Measurements from ENCODE around the gene PHACTR1. TPM values are rescaled to one million over a fixed set of nuclear protein-coding genes. Genes with fewer than 3 reads are reported as not detected.
"Not testable (repeated sequence)": the region's sequence is repeated elsewhere in the genome, so short reads cannot be mapped to it uniquely, and the experiment has no call there.

PHACTR1 gene
- total RNA-seq, 1 donor from 2014 or later, result 0.26 TPM

- H3K36me3 Mint-ChIP-seq (ENCODE audit: low read depth), result peaks cover 57% of the 10 kb centered on the region
- intact Hi-C loops (cut with micrococcal nuclease), result no loop called here
- H3K4me3 Mint-ChIP-seq, result no peak overlapping the region
- no peaks in the 10 kb centered on the region for H3K9me3 Mint-ChIP-seq
- no peaks in the 10 kb centered on the region for H3K27me3 Mint-ChIP-seq
- H3K4me1 Mint-ChIP-seq, result peaks cover 27% of the 10 kb centered on the region
- DNase-seq, result no peak
- no peak overlapping the region for H3K27ac Mint-ChIP-seq
Measured at GRCh38 chr6:13305288-13305687, 588.7 kb downstream of the PHACTR1 start.

- H3K9me3 Mint-ChIP-seq, result no peaks in the 10 kb centered on the region
- H3K27ac Mint-ChIP-seq, result no peak overlapping the region
- no peak for DNase-seq
- H3K4me1 Mint-ChIP-seq, result peaks cover 27% of the 10 kb centered on the region
- H3K27me3 Mint-ChIP-seq, result no peaks in the 10 kb centered on the region
- no peak overlapping the region for H3K4me3 Mint-ChIP-seq
- intact Hi-C loops (cut with micrococcal nuclease), result no loop called here
- peaks cover 54% of the 10 kb centered on the region for H3K36me3 Mint-ChIP-seq (ENCODE audit: low read depth)
Measured at GRCh38 chr6:13305791-13306190, 589.2 kb downstream of the PHACTR1 start.

- Mint-ChIP-seq H3K4me3 (no peak overlapping the region), H3K27me3 (no peaks in the 10 kb centered on the region), H3K4me1 (peaks cover 22% of the 10 kb centered on the region), H3K27ac (no peak overlapping the region), H3K36me3 (ENCODE audit: low read depth) (peaks cover 54% of the 10 kb centered on the region), H3K9me3 (no peaks in the 10 kb centered on the region)
- intact Hi-C loops (cut with micrococcal nuclease), result no loop called here
- no peak for DNase-seq
Measured at GRCh38 chr6:13307508-13307995, 591.0 kb downstream of the PHACTR1 start.

GRCh38 chr6:13308332-13308731 is 591.8 kb downstream of the PHACTR1 start:
- intact Hi-C loops (cut with micrococcal nuclease), result no loop called here
- H3K4me1 Mint-ChIP-seq, result peaks cover 15% of the 10 kb centered on the region
- H3K4me3 Mint-ChIP-seq, result no peak overlapping the region
- H3K9me3 Mint-ChIP-seq, result no peaks in the 10 kb centered on the region
- H3K27me3 Mint-ChIP-seq, result no peaks in the 10 kb centered on the region
- no peak overlapping the region for H3K27ac Mint-ChIP-seq
- peaks cover 51% of the 10 kb centered on the region for H3K36me3 Mint-ChIP-seq (ENCODE audit: low read depth)
- no peak for DNase-seq

GRCh38 chr6:13311155-13311554 is 594.6 kb downstream of the PHACTR1 start:
- Mint-ChIP-seq H3K27ac (no peak overlapping the region), H3K4me3 (no peak overlapping the region), H3K4me1 (peaks cover 4% of the 10 kb centered on the region), H3K36me3 (ENCODE audit: low read depth) (peaks cover 57% of the 10 kb centered on the region), H3K9me3 (no peaks in the 10 kb centered on the region), H3K27me3 (no peaks in the 10 kb centered on the region)
- no peak for DNase-seq
- intact Hi-C loops (cut with micrococcal nuclease), result no loop called here

- Mint-ChIP-seq H3K27me3 (no peaks in the 10 kb centered on the region), H3K4me3 (no peak overlapping the region), H3K9me3 (no peaks in the 10 kb centered on the region), H3K4me1 (no peaks in the 10 kb centered on the region), H3K36me3 (ENCODE audit: low read depth) (peaks cover 54% of the 10 kb centered on the region), H3K27ac (no peak overlapping the region)
- intact Hi-C loops (cut with micrococcal nuclease), result no loop called here
- no peak for DNase-seq
Measured at GRCh38 chr6:13314806-13315205, 598.2 kb downstream of the PHACTR1 start.

GRCh38 chr6:13315896-13316295 is 599.3 kb downstream of the PHACTR1 start:
- Mint-ChIP-seq H3K4me3 (no peak overlapping the region), H3K4me1 (no peaks in the 10 kb centered on the region), H3K27ac (no peak overlapping the region), H3K9me3 (no peaks in the 10 kb centered on the region), H3K36me3 (ENCODE audit: low read depth) (peaks cover 60% of the 10 kb centered on the region), H3K27me3 (no peaks in the 10 kb centered on the region)
- intact Hi-C loops (cut with micrococcal nuclease), result no loop called here
- DNase-seq, result no peak

- intact Hi-C loops (cut with micrococcal nuclease), result no loop called here
- Mint-ChIP-seq H3K27me3 (no peaks in the 10 kb centered on the region), H3K4me1 (no peaks in the 10 kb centered on the region), H3K4me3 (no peak overlapping the region), H3K27ac (no peak overlapping the region), H3K36me3 (ENCODE audit: low read depth) (peaks cover 53% of the 10 kb centered on the region), H3K9me3 (no peaks in the 10 kb centered on the region)
- DNase-seq, result no peak
Measured at GRCh38 chr6:13318821-13319220, 602.3 kb downstream of the PHACTR1 start.

GRCh38 chr6:13319891-13320564 is 603.5 kb downstream of the PHACTR1 start:
- Mint-ChIP-seq H3K27ac (no peak overlapping the region), H3K9me3 (no peaks in the 10 kb centered on the region), H3K4me1 (no peaks in the 10 kb centered on the region), H3K4me3 (no peak overlapping the region), H3K36me3 (ENCODE audit: low read depth) (peaks cover 54% of the 10 kb centered on the region), H3K27me3 (no peaks in the 10 kb centered on the region)
- no peak for DNase-seq
- intact Hi-C loops (cut with micrococcal nuclease), result no loop called here

- intact Hi-C loops (cut with micrococcal nuclease); H3K27me3 Mint-ChIP-seq; DNase-seq; H3K4me3 Mint-ChIP-seq; H3K27ac Mint-ChIP-seq; H3K9me3 Mint-ChIP-seq: not testable (repeated sequence)
- H3K36me3 Mint-ChIP-seq (ENCODE audit: low read depth), result peaks cover 20% of the 10 kb centered on the region
- H3K4me1 Mint-ChIP-seq, result peaks cover 30% of the 10 kb centered on the region
Measured at GRCh38 chr6:13326031-13326586, 609.5 kb downstream of the PHACTR1 start.

- Mint-ChIP-seq H3K9me3 (no peaks in the 10 kb centered on the region), H3K4me1 (peaks cover 34% of the 10 kb centered on the region), H3K4me3 (peak overlapping the region; percentile 85), H3K27ac (peak overlapping the region; percentile 96), H3K36me3 (ENCODE audit: low read depth) (peaks cover 13% of the 10 kb centered on the region), H3K27me3 (no peaks in the 10 kb centered on the region)
- DNase-seq, result no peak
- intact Hi-C loops (cut with micrococcal nuclease), result loop anchor here (1.0 to 2.0 kb wide), 5 partner anchors 25 to 288 kb away; partner anchors contain the start of genes GFOD1, NOL7 and SIRT5
Measured at GRCh38 chr6:13327691-13328075, 611.1 kb downstream of the PHACTR1 start.

GRCh38 chr6:13328076-13328874 is 611.7 kb downstream of the PHACTR1 start, which contains the start of gene TBC1D7:
TSS of gene TBC1D7 (minus strand) at chr6:13328537. CDS start at chr6:13326898, 1,639 bp downstream.
- no peaks in the 10 kb centered on the region for H3K27me3 Mint-ChIP-seq
- H3K27ac Mint-ChIP-seq, result peak within 1 kb of the TSS; percentile 96
- H3K4me1 Mint-ChIP-seq, result peaks cover 34% of the 10 kb centered on the region
- no peaks in the 10 kb centered on the region for H3K9me3 Mint-ChIP-seq
- peak; percentile 98 for DNase-seq
- H3K4me3 Mint-ChIP-seq, result peak within 1 kb of the TSS; percentile 85
- H3K36me3 Mint-ChIP-seq (ENCODE audit: low read depth), result peaks cover 11% of the 10 kb centered on the region
- intact Hi-C loops (cut with micrococcal nuclease), result loop anchor here (1.0 to 2.0 kb wide), 5 partner anchors 26 to 287 kb away; partner anchors contain the start of genes GFOD1, NOL7 and SIRT5

- DNase-seq, result no peak
- peak overlapping the region; percentile 96 for H3K27ac Mint-ChIP-seq
- intact Hi-C loops (cut with micrococcal nuclease), result loop anchor here (1.0 to 2.0 kb wide), 5 partner anchors 27 to 286 kb away; partner anchors contain the start of genes GFOD1, NOL7 and SIRT5
- no peaks in the 10 kb centered on the region for H3K27me3 Mint-ChIP-seq
- peaks cover 34% of the 10 kb centered on the region for H3K4me1 Mint-ChIP-seq
- H3K36me3 Mint-ChIP-seq (ENCODE audit: low read depth), result peaks cover 11% of the 10 kb centered on the region
- H3K9me3 Mint-ChIP-seq, result no peaks in the 10 kb centered on the region
- H3K4me3 Mint-ChIP-seq, result peak overlapping the region; percentile 85
Measured at GRCh38 chr6:13328875-13329183, 612.3 kb downstream of the PHACTR1 start.
